ENCODE measurements around the gene GUCY1A1. TPM values are rescaled to one million over a fixed set of nuclear protein-coding genes. Genes with fewer than 3 reads are reported as not detected.

GUCY1A1 gene
- total RNA-seq, 3 donors from 2014 or later (not counting 1 experiment from before 2014, with no cell fraction given) = 4.1 to 7.4 (median 5.2) TPM

DNA sequence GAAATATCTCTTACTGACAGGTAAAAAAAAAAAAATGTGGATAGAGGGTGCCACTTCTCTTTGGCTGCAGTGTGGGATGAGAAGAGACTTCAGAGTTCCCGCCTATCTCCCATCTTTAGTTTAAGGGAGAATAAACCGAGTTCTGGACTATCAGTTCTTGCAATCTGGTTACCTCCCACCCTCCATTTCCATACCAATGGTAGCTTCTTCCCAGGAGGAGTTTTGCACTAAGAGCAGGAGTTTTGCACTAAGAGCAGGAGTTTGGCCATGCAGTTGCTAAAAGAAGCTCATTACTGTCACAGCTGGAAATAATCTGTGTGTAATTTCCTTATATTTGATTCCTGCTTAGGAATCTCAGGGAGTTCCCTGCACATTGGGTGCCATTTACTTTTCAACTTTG lies 81.4 kb downstream of the GUCY1A1 start:
- no peak for ATAC-seq

DNA sequence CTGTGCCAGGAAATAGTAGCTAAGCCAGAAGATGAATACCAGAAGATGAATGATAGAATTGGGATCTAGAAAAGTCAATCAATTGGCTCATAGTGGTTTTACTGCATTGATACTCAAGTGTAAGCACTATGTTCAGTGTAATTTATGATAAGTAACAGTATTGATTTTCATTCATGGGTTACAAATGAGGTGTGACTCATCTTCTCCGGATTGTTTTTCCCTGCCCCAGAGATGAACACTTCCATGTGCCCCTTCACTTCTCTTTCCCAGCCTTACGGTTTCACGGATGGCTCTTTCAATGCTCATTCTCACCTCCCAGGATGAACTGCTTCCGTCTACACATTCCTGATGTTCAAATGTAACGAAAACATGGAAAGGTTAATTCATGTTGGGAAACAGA lies 82.4 kb downstream of the GUCY1A1 start:
- no peak for ATAC-seq
- 97% methylated on average over 4 of the region's 5 CpGs for WGBS (ENCODE audit: insufficient coverage)
- Histone ChIP-seq H3K27ac (ENCODE audit: low read length) (no peak overlapping the region), H3K4me3 (ENCODE audit: low read length) (no peak overlapping the region), H3K9me3 (ENCODE audit: control insufficient read depth, insufficient read depth, low read length) (no peaks in the 10 kb centered on the region), H3K36me3 (ENCODE audit: control insufficient read depth, insufficient read depth, low read length) (no peaks in the 10 kb centered on the region), H3K27me3 (ENCODE audit: control insufficient read depth, insufficient read depth, low read length) (no peaks in the 10 kb centered on the region), H3K4me1 (ENCODE audit: control insufficient read depth, insufficient read depth, low read length) (no peaks in the 10 kb centered on the region)
- Mint-ChIP-seq H3K4me3 (no peak overlapping the region), H3K27me3 (ENCODE audit: low read depth in 2 of 2) (no peaks in the 10 kb centered on the region), H3K27ac (no peak overlapping the region), H3K9me3 (no peaks in the 10 kb centered on the region), H3K36me3 (no peaks in the 10 kb centered on the region), H3K4me1 (no peaks in the 10 kb centered on the region)
- intact Hi-C loops (cut with micrococcal nuclease) = no loop called here
- TF ChIP-seq, protein P1, sequence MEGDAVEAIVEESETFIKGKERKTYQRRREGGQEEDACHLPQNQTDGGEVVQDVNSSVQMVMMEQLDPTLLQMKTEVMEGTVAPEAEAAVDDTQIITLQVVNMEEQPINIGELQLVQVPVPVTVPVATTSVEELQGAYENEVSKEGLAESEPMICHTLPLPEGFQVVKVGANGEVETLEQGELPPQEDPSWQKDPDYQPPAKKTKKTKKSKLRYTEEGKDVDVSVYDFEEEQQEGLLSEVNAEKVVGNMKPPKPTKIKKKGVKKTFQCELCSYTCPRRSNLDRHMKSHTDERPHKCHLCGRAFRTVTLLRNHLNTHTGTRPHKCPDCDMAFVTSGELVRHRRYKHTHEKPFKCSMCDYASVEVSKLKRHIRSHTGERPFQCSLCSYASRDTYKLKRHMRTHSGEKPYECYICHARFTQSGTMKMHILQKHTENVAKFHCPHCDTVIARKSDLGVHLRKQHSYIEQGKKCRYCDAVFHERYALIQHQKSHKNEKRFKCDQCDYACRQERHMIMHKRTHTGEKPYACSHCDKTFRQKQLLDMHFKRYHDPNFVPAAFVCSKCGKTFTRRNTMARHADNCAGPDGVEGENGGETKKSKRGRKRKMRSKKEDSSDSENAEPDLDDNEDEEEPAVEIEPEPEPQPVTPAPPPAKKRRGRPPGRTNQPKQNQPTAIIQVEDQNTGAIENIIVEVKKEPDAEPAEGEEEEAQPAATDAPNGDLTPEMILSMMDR (IDR thresholded peaks at IDR 0.05) = no peak
- no peak for DNase-seq

More for the DNA sequence above, 81.4 kb downstream of the GUCY1A1 start:
- TF ChIP-seq, protein P1 (IDR thresholded peaks at IDR 0.05) = no peak
- H3K27ac ChIP-seq (ENCODE audit: low read length) = no peak overlapping the region
- H3K27me3 ChIP-seq (ENCODE audit: control insufficient read depth, insufficient read depth, low read length) = no peaks in the 10 kb centered on the region
- intact Hi-C loops (cut with micrococcal nuclease) = no loop called here
- no peaks in the 10 kb centered on the region for H3K4me1 Mint-ChIP-seq
- H3K4me3 ChIP-seq (ENCODE audit: low read length) = no peak overlapping the region
- no peaks in the 10 kb centered on the region for H3K9me3 Mint-ChIP-seq
- no peaks in the 10 kb centered on the region for H3K9me3 ChIP-seq (ENCODE audit: control insufficient read depth, insufficient read depth, low read length)
- WGBS (ENCODE audit: insufficient coverage) = no CpG with 5 or more reads among the region's 2 CpGs
- H3K4me3 Mint-ChIP-seq = no peak overlapping the region
- H3K27ac Mint-ChIP-seq = no peak overlapping the region
- H3K36me3 Mint-ChIP-seq = no peaks in the 10 kb centered on the region
- DNase-seq = no peak
- H3K27me3 Mint-ChIP-seq (ENCODE audit: low read depth in 2 of 2) = no peaks in the 10 kb centered on the region
- no peaks in the 10 kb centered on the region for H3K4me1 ChIP-seq (ENCODE audit: control insufficient read depth, insufficient read depth, low read length)
- H3K36me3 ChIP-seq (ENCODE audit: control insufficient read depth, insufficient read depth, low read length) = no peaks in the 10 kb centered on the region

DNA sequence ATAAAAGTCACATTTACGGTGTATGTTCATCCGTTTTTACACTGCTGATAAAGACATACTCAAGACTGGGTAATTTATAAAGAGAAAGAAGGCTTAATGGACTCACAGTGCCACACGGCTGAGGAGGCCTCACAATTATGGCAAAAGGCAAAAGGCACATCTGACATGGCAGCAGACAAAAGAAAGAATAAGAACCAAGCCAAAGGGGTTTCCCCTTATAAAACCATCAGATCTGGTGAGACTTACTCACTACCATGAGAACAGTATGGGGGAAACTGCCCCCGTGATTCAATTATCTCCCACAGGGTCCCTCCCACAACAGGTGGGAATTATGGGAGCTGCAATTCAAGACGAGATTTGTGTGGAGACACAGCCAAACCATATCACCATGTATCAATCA lies 84.9 kb downstream of the GUCY1A1 start:
- ATAC-seq = no peak
- DNase-seq = no peak
- Mint-ChIP-seq H3K9me3 (no peaks in the 10 kb centered on the region), H3K4me3 (no peak overlapping the region), H3K36me3 (no peaks in the 10 kb centered on the region), H3K27ac (no peak overlapping the region), H3K27me3 (ENCODE audit: low read depth in 2 of 2) (no peaks in the 10 kb centered on the region), H3K4me1 (no peaks in the 10 kb centered on the region)
- no peaks in the 10 kb centered on the region for H3K36me3 ChIP-seq (ENCODE audit: control insufficient read depth, insufficient read depth, low read length)
- no peaks in the 10 kb centered on the region for H3K9me3 ChIP-seq (ENCODE audit: control insufficient read depth, insufficient read depth, low read length)
- 72% methylated on average over 5 of the region's 5 CpGs for WGBS (ENCODE audit: insufficient coverage)
- H3K27ac ChIP-seq (ENCODE audit: low read length) = no peak overlapping the region
- TF ChIP-seq, protein P1 (IDR thresholded peaks at IDR 0.05) = no peak
- H3K27me3 ChIP-seq (ENCODE audit: control insufficient read depth, insufficient read depth, low read length) = no peaks in the 10 kb centered on the region
- H3K4me1 ChIP-seq (ENCODE audit: control insufficient read depth, insufficient read depth, low read length) = no peaks in the 10 kb centered on the region
- no peak overlapping the region for H3K4me3 ChIP-seq (ENCODE audit: low read length)
- intact Hi-C loops (cut with micrococcal nuclease) = no loop called here

DNA sequence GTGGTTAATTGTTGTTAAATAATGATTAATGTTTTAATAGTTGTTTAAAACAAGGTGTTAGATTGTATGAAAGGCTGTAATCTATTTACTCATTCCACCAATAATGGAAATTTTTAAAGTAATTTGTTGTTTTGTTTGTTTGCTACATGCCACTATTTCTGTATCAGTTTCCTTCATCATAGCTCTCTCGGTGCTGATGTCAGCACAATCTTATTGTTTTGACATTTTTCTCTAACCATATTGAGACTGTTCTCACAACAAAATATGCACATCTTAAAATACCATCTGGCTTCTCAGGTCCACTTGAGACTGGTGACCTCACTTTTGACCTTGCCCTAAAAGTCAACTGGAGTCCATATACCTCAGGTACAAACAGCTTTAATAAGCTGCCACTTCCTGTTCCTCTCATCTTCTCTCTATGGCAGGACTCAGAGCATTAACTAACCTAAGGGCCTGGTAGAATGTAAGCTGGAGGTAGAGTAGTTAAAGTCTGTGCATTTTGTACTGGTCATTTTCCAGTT lies 91.2 kb downstream of the GUCY1A1 start:
- peak overlapping the region; percentile 84 to 87 for H3K27ac Mint-ChIP-seq
- ATAC-seq (no peak), DNase-seq (no peak)
- no peaks in the 10 kb centered on the region for H3K9me3 ChIP-seq (ENCODE audit: control insufficient read depth, insufficient read depth, low read length)
- H3K4me1 Mint-ChIP-seq = peaks cover 11% of the 10 kb centered on the region in 2 donors
- H3K4me3 Mint-ChIP-seq = no peak overlapping the region
- intact Hi-C loops (cut with micrococcal nuclease) = loop anchor here (2.0 kb wide), 2 partner anchors 89 to 381 kb away; partner anchors contain the start of gene MAP9
- H3K36me3 Mint-ChIP-seq = no peaks in the 10 kb centered on the region
- WGBS (ENCODE audit: insufficient coverage) = 90% methylated on average over 1 of the region's 1 CpG
- H3K9me3 Mint-ChIP-seq = no peaks in the 10 kb centered on the region
- no peaks in the 10 kb centered on the region for H3K27me3 ChIP-seq (ENCODE audit: control insufficient read depth, insufficient read depth, low read length)
- TF ChIP-seq, protein P1 (IDR thresholded peaks at IDR 0.05) = no peak
- no peak overlapping the region for H3K27ac ChIP-seq (ENCODE audit: low read length)
- no peaks in the 10 kb centered on the region for H3K27me3 Mint-ChIP-seq (ENCODE audit: low read depth in 2 of 2)
- peaks cover 9% of the 10 kb centered on the region for H3K4me1 ChIP-seq (ENCODE audit: control insufficient read depth, insufficient read depth, low read length)
- no peaks in the 10 kb centered on the region for H3K36me3 ChIP-seq (ENCODE audit: control insufficient read depth, insufficient read depth, low read length)
- no peak overlapping the region for H3K4me3 ChIP-seq (ENCODE audit: low read length)

Data from natural killer cell (primary cell).